SK-N-SH treated with all-trans-retinoic acid at 6 μM for 48 hours (cell line): ENCODE measurements around the gene TIMELESS.

Experiments
- ATAC-seq: fragments of 200-7000 bp; cut with Tn5 transposase; 3 replicates; pipeline ENCODE4 v1.9.1; 2020; ENCODE audit warnings: mild to moderate bottlenecking, moderate library complexity
- ARNTL ChIP-seq: fragments of 450-650 bp; formaldehyde crosslinking; IDR thresholded peaks from 2 replicates; pipeline ENCODE4 v1.5.0; 2020; ENCODE audit warnings: low read depth, mild to moderate bottlenecking, moderate library complexity, borderline replicate concordance
- BACH2 ChIP-seq: fragments of 250-450 bp; sonication (Bioruptor Pico); IDR thresholded peaks from 2 replicates; pipeline ENCODE4 v1.9.0; 2021; ENCODE audit warnings: mild to moderate bottlenecking, borderline replicate concordance
- CREB5 ChIP-seq: fragments of 250-450 bp; sonication (Bioruptor Pico); IDR thresholded peaks from 2 replicates; pipeline ENCODE4 v1.5.1; 2020; ENCODE audit warnings: low read depth, mild to moderate bottlenecking, moderate library complexity
- CSRNP3 ChIP-seq: fragments of 250-450 bp; sonication (Bioruptor Pico); IDR thresholded peaks from 2 replicates; pipeline ENCODE4 v1.5.1; 2021; ENCODE audit warnings: mild to moderate bottlenecking, moderate library complexity
- ESRRG ChIP-seq: fragments of 250-450 bp; sonication (Bioruptor Pico); IDR thresholded peaks from 2 replicates; pipeline ENCODE4 v1.6.1; 2021; ENCODE audit warnings: mild to moderate bottlenecking
- GLIS3 ChIP-seq: fragments of 250-450 bp; sonication (Bioruptor Pico); IDR thresholded peaks from 2 replicates; pipeline ENCODE4 v1.5.0; 2020; ENCODE audit warnings: mild to moderate bottlenecking, moderate library complexity
- ISL1 ChIP-seq: fragments of 250-450 bp; sonication (Bioruptor Pico); IDR thresholded peaks from 2 replicates; pipeline ENCODE4 v2.1.2; 2022; ENCODE audit warnings: mild to moderate bottlenecking, moderate library complexity
- OSR1 ChIP-seq: fragments of 250-450 bp; sonication (Bioruptor Pico); IDR thresholded peaks from 2 replicates; pipeline ENCODE4 v1.8.0; 2022; ENCODE audit warnings: moderate library complexity, mild to moderate bottlenecking, inconsistent platforms
- PATZ1 ChIP-seq: fragments of 250-450 bp; sonication (Bioruptor Pico); IDR thresholded peaks from 2 replicates; pipeline ENCODE4 v1.8.0; 2020; ENCODE audit warnings: mild to moderate bottlenecking, moderate library complexity, borderline replicate concordance
- POU6F1 ChIP-seq: fragments of 250-450 bp; sonication (Bioruptor Pico); IDR thresholded peaks from 2 replicates; pipeline ENCODE4 v1.8.0; 2021; ENCODE audit warnings: low read depth, mild to moderate bottlenecking, moderate library complexity, borderline replicate concordance
- PPARA ChIP-seq: fragments of 250-450 bp; sonication (Bioruptor Pico); IDR thresholded peaks from 2 replicates; pipeline ENCODE4 v1.5.0; 2020; ENCODE audit warnings: mild to moderate bottlenecking, borderline replicate concordance
- RARB ChIP-seq: fragments of 250-450 bp; sonication (Bioruptor Pico); IDR thresholded peaks from 2 replicates; pipeline ENCODE4 v1.8.0; 2021; ENCODE audit warnings: mild to moderate bottlenecking, moderate library complexity
- SNAI2 ChIP-seq: fragments of 250-450 bp; sonication (Bioruptor Pico); IDR thresholded peaks from 2 replicates; pipeline ENCODE4 v1.5.0; 2020; ENCODE audit warnings: mild to moderate bottlenecking, moderate library complexity
- TCF4 ChIP-seq: fragments of 250-450 bp; sonication (Bioruptor Pico); IDR thresholded peaks from 2 replicates; pipeline ENCODE4 v1.8.0; 2021; ENCODE audit warnings: mild to moderate bottlenecking, moderate library complexity, borderline replicate concordance
- TSHZ2 ChIP-seq: fragments of 250-450 bp; sonication (Bioruptor Pico); IDR thresholded peaks from 2 replicates; pipeline ENCODE4 v1.5.0; 2020; ENCODE audit warnings: mild to moderate bottlenecking, moderate library complexity
- ZC3H10 ChIP-seq: fragments of 250-450 bp; sonication (Bioruptor Pico); IDR thresholded peaks from 2 replicates; pipeline ENCODE4 v1.5.1; 2021; ENCODE audit warnings: mild to moderate bottlenecking, moderate library complexity
- ZFP3 ChIP-seq: fragments of 250-450 bp; sonication (Bioruptor Pico); IDR thresholded peaks from 2 replicates; pipeline ENCODE4 v1.5.0; 2020; ENCODE audit warnings: mild to moderate bottlenecking, moderate library complexity
- ZNF70 ChIP-seq: fragments of 450-650 bp; formaldehyde crosslinking; IDR thresholded peaks from 2 replicates; pipeline ENCODE4 v1.5.0; 2020; ENCODE audit warnings: mild to moderate bottlenecking, moderate library complexity
- ZNF8 ChIP-seq: fragments of 450-650 bp; formaldehyde crosslinking; IDR thresholded peaks from 2 replicates; pipeline ENCODE4 v1.5.0; 2020; ENCODE audit warnings: mild to moderate bottlenecking, moderate library complexity

TIMELESS gene

GRCh38 chr12:56486694-56487093, 37.5 kb upstream of the TIMELESS start:
- ATAC-seq = no peak
- TF ChIP-seq ARNTL (no peak), ESRRG (CRISPR knock-in tag) (no peak)

GRCh38 chr12:56484566-56484965, 35.3 kb upstream of the TIMELESS start:
- ATAC-seq = no peak

More at GRCh38 chr12:56484566-56484965, 35.3 kb upstream of the TIMELESS start:
- TF ChIP-seq SNAI2 (no peak), ARNTL (no peak), ZC3H10 (no peak), ZNF8 (CRISPR knock-in tag) (no peak), GLIS3 (CRISPR knock-in tag) (no peak), CREB5 (CRISPR knock-in tag) (no peak), RARB (CRISPR knock-in tag) (no peak), ISL1 (CRISPR knock-in tag) (no peak), PATZ1 (no peak), POU6F1 (no peak), ESRRG (CRISPR knock-in tag) (no peak), PPARA (CRISPR knock-in tag) (no peak), OSR1 (CRISPR knock-in tag) (no peak), ZNF70 (CRISPR knock-in tag) (no peak), TCF4 (CRISPR knock-in tag) (no peak), TSHZ2 (CRISPR knock-in tag) (no peak), ZFP3 (CRISPR knock-in tag) (no peak), CSRNP3 (CRISPR knock-in tag) (no peak), BACH2 (CRISPR knock-in tag) (no peak)
